GM12801 (cell line): ENCODE data around the gene CD28.

Experiments
- CTCF ChIP-seq: IDR thresholded peaks from one replicate; pipeline ENCODE4 v1.5.1; 2011; ENCODE audit warnings: control low read depth; ENCODE audit not compliant: insufficient read length; ENCODE audit errors: extremely low read depth

CD28 gene

DNA sequence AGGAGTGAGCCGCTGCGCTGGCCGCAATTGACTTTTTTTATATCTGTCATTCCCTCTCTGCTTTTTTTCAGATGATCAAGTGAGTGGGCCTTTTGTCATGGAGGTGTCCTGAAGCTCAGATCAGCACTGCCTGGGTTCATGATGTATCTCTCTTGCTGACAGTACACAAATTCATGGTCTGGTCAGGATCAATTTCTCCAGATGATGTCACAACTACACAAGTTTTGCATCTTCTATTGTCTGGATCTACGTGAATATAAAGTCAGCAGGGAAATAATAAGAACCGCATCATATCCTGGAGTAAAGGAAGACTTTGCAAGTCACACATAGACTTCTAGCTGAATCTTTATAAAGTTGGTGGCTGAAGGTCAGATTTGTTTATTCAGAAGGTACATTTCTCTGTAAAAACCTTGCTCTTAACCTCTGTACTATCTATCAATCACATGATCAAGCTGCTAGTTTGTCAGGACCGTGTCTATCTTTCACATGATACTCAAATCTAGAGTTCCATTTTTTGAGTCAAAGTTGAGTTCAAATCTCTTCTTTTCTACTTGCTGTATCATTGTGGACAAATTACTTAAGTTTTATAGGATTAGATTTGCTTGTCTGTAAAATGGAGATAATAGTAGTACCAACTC, 13.1 kb upstream of the CD28 start:
- TF ChIP-seq CTCF = no peak

DNA sequence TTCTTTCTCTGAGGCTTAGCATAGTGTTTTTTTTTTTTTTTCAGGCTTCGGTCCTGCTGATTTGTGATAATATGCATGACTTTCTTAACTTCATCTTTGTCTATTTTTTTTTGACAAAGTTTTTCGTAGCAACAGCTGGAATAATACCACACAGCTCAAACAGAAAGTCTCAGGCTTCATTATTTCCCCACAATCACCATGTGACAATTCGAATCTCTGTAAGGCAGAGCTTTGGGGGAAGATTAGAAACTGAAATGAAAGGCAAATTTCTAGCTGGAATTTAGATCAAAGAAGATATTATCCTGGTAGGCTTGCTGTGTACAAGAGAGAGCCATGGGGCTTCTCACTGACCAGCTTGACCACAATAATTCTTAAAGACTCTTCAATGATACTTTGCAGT, 12.2 kb upstream of the CD28 start:
- TF ChIP-seq CTCF = no peak

DNA sequence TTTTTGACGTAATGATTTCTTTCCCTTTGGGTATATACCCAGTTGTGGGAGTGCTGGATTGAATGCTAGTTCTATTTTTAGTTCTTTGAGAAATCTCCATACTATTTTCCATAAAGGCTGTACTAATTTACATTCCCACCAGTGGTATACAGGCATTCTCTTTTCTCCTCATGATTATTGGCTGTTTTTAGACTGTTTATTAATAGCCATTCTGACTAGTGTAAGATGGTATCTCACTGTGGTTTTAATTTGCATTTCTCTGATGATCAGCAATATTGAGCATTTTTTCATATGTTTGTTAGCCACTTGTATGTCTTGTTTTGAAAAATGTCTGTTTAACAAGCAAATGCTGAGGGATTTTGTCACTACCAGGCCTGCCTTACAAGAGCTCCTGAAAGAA, 9.2 kb upstream of the CD28 start:
- TF ChIP-seq CTCF = no peak

DNA sequence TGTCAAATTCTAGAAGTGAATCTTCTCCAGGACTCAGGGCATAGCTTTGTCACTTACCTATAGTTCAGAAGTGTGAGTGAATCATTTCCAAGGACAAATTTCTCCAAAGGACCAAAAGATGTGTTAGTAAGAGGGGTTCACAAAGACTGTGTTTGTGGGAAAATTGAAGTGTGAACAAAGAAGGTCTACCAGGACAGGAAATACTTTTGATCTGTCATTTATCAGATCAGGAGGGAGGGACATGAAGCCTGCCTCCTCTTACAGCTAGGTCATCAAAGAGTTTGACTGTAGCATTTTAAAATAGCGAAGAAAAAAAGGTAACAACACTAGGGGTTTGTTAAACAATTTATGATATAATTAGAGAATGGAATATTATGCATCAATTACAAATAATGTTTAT, 2.0 kb upstream of the CD28 start:
- no peak for TF ChIP-seq CTCF

DNA sequence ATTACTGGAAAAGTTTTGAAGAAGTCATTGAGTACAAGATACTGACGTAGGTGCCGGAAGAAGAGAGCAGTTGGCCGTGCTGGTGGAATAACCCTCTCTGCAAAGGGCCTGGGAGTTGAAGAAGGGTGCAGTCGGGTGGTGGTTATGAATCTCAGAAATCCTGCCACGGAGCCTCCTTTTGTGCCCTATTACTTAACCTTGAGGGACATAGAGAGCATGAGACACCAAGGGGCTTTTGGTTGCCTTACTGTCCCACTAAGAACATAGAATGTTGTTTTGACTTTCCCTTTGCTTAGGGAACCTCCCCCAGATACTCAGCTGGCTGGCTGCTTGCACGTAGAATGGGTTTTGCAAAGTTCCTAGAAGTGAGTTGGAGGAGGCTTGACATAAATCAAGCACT, 1.3 kb upstream of the CD28 start:
- no peak for TF ChIP-seq CTCF

DNA sequence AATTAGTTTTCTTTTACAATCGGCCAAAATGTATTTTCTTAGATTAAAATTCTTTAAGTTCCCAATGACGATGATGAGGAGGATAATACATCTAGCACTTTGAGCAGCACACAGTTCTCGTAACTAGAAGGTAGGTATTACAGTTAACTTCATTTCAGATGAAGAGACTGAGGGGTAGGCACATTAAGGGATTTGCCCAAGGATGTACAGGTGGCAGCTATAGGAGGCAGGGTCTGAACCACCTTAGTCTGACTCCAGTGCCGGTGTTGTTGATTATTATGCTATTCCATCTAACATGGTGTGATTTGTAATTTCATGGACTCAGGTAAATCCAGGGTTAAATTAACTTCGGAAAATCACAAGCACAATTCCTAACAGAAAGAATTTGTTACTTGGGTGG, 1.1 kb downstream of the CD28 start:
- no peak for TF ChIP-seq CTCF

GRCh38 chr2:203708846-203709396, 2.5 kb downstream of the CD28 start:
- no peak for TF ChIP-seq CTCF
